Uterus (tissue), 4 donors: Measurements from ENCODE around the gene MAN2C1. TPM values are rescaled to one million over a fixed set of nuclear protein-coding genes. Genes with fewer than 3 reads are reported as not detected.
"Not testable (repeated sequence)": the region's sequence is repeated elsewhere in the genome, so short reads cannot be mapped to it uniquely, and the experiment has no call there.

Experiments
- DNase-seq, 2 donors: peaks; one replicate each; pipeline ENCODE4 v3.0.0-alpha.2; 2019 to 2020
- H3K27ac ChIP-seq, 2 donors: fragments of 200-600 bp; sonication (generic); 1 replicate in 1 of 2; 2 replicates in 1 of 2; pipeline ENCODE4 v1.5.1; 2016 to 2018
- H3K27me3 ChIP-seq, 2 donors: fragments of 200-600 bp; sonication (generic); one replicate each; pipeline ENCODE4 v1.5.1; 2018 to 2019; ENCODE audit warnings: control low read depth in 1 of 2
- H3K36me3 ChIP-seq, 2 donors: fragments of 200-600 bp; sonication (generic); one replicate each; pipeline ENCODE4 v1.5.1; 2019; ENCODE audit warnings: control low read depth in 1 of 2
- H3K4me1 ChIP-seq, 2 donors: fragments of 200-600 bp; sonication (generic); one replicate each; pipeline ENCODE4 v1.5.1; 2018 to 2019; ENCODE audit warnings: control low read depth in 1 of 2
- H3K4me3 ChIP-seq, 2 donors: fragments of 200-600 bp; sonication (generic); 1 replicate in 1 of 2; 2 replicates in 1 of 2; pipeline ENCODE4 v1.5.1; 2018 to 2019; ENCODE audit warnings: mild to moderate bottlenecking in 1 of 2
- H3K9me3 ChIP-seq, 2 donors: fragments of 200-600 bp; sonication (generic); one replicate each; pipeline ENCODE4 v1.5.1; 2019; ENCODE audit warnings: control low read depth in 1 of 2
- CTCF ChIP-seq, 4 experiments: fragments of 200-600 bp in 2 of 4; fragments of 450-650 bp in 2 of 4; sonication (generic) in 2 of 4; IDR thresholded peaks; one replicate each; pipeline ENCODE4 v1.5.1; 2016 to 2019; ENCODE audit warnings: antibody characterized with exemption in 4 of 4, mild to moderate bottlenecking in 2 of 4, moderate library complexity in 1 of 4
- POLR2A ChIP-seq, 2 donors: fragments of 450-650 bp; IDR thresholded peaks; one replicate each; pipeline ENCODE4 v1.6.1; 2016; ENCODE audit warnings: antibody characterized with exemption in 2 of 2, mild to moderate bottlenecking in 1 of 2, moderate library complexity in 1 of 2
- intact Hi-C: fragments of 100-400 bp; cut with DNase I; formaldehyde crosslinking; loops from one replicate; pipeline ENCODE4 v1.15.1; 2023; ENCODE audit warnings: low total_unique reads
- total RNA-seq, 4 donors: library from RNA; depleted of rRNA in 3 of 4; stranded (reverse); fragments of >200 nt in 3 of 4; gene quantifications; one replicate each; pipeline versions ENCODE4 v1.1.0 to v1.2.4, GENCODE V29; 2014 to 2023
- donor health status: DM: yes; HTN: yes; CAD: no.

Gene MAN2C1
- total RNA-seq, 4 donors from 2014 or later = 154 to 330 (median 180) TPM

DNA sequence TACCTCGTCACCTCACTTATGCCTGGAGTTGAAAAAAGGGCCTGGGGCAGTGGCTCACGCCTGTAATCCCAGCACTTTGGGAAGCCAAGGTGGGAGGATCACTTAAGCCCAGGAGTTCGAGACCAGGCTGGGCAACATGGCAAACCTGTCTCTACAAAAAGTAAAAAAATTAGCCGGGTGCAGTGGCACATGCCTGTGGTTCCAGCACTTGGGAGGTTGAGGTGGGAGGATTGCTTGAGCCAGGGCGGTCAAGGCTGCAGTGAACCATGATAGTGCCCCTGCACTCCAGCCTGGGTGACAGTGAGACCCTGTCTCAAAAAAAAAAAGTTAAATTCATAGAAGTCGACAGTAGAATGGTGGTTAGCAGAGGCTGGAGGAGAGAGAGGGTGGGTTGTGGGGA, 26.2 kb downstream of the MAN2C1 start:
- intact Hi-C loops = no loop called here
- Histone ChIP-seq H3K27ac (no peak overlapping the region), H3K4me3 (no peak overlapping the region), H3K27me3 (no peaks in the 10 kb centered on the region), H3K9me3 (no peaks in the 10 kb centered on the region), H3K4me1 (no peaks in the 10 kb centered on the region), H3K36me3 (no peaks in the 10 kb centered on the region)
- no peak for DNase-seq
- TF ChIP-seq POLR2A (IDR thresholded peaks at IDR 0.05) (no peak), CTCF (IDR thresholded peaks at IDR 0.05) (no peak)

GRCh38 chr15:75339531-75340240, 28.7 kb downstream of the MAN2C1 start:
- H3K9me3 ChIP-seq = no peaks in the 10 kb centered on the region
- H3K27me3 ChIP-seq = no peaks in the 10 kb centered on the region
- no peak for DNase-seq
- H3K36me3 ChIP-seq = no peaks in the 10 kb centered on the region
- intact Hi-C loops = no loop called here
- H3K4me1 ChIP-seq = no peaks in the 10 kb centered on the region
- no peak overlapping the region for H3K4me3 ChIP-seq
- no peak for TF ChIP-seq CTCF (IDR thresholded peaks at IDR 0.05)
- no peak overlapping the region for H3K27ac ChIP-seq

DNA sequence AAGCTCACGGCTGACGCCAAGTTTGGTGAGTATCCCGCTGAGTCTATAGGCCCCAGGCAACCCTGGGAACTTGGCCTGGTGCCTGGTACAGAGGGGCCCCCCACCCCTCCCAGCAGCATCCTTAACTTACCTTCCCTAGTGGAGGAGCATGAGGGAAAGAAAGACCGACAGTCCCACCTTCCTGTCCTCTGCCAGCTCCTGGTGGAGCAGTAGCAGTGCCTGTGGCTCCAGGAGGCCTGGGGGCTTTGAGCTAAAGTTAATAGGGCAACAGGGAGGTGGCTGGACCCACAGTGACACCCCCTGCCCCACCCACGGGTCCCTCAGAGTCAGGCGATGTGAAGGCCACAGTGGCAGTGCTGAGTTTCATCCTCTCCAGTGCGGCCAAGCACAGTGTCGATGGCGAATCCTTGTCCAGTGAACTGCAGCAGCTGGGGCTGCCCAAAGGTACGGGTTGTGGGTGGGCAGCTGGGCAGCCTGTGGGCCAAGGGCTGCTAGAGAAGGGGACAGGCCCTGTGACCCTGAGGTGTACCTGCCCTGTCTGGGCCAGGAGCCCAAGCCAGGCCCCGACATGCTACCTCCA, 29.7 kb downstream of the MAN2C1 start:
- no peak for TF ChIP-seq CTCF (IDR thresholded peaks at IDR 0.05)
- Histone ChIP-seq H3K27ac (no peak overlapping the region), H3K4me3 (no peak overlapping the region), H3K36me3 (no peaks in the 10 kb centered on the region), H3K9me3 (no peaks in the 10 kb centered on the region), H3K4me1 (no peaks in the 10 kb centered on the region), H3K27me3 (no peaks in the 10 kb centered on the region)
- intact Hi-C loops = no loop called here
- no peak for DNase-seq

- Histone ChIP-seq H3K27me3 (no peaks in the 10 kb centered on the region), H3K4me1 (no peaks in the 10 kb centered on the region), H3K27ac (peak within 1 kb of the TSS; percentile 54 to 75), H3K36me3 (no peaks in the 10 kb centered on the region), H3K4me3 (peak within 1 kb of the TSS; percentile 56 to 60), H3K9me3 (no peaks in the 10 kb centered on the region)
- peak; percentile 95 to 98 for DNase-seq
- intact Hi-C loops = no loop called here
- TF ChIP-seq CTCF (IDR thresholded peaks at IDR 0.05) (peak in 2 of 4 experiments; percentile 8 to 20), POLR2A (IDR thresholded peaks at IDR 0.05) (peak in 1 of 2 donors; percentile 27)
These were observed 32.6 kb downstream of the MAN2C1 start, which contains the start of gene COMMD4 for GRCh38 chr15:75335705-75336355. Gene COMMD4, plus strand, starts transcription at chr15:75336063. Its CDS starts 27 bp downstream, at chr15:75336090.

DNA sequence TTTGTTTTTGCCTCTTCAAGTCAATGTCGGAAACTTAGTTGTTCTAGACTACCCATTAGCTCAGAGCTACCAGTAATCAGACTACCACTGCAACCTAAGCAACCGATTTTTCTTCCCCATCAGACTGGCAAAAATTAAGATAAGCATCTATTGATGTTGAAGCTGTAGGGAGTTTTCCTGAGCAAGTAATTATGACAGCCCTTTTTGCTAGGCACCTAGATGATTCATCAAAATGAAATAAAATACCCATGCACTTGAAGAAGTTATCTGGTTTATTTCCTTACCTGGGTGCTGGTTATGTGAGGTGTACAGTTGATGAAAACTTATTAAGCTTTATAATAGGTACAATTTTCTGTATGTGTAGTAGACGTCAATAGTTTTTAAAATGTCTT, 33.1 kb downstream of the MAN2C1 start:
- intact Hi-C loops = no loop called here
- Histone ChIP-seq H3K27me3 (no peaks in the 10 kb centered on the region), H3K36me3 (no peaks in the 10 kb centered on the region), H3K9me3 (no peaks in the 10 kb centered on the region), H3K4me1 (no peaks in the 10 kb centered on the region), H3K4me3 (peak overlapping the region; percentile 56 to 60), H3K27ac (peak overlapping the region; percentile 54 to 75)
- TF ChIP-seq CTCF (IDR thresholded peaks at IDR 0.05) (no peak), POLR2A (IDR thresholded peaks at IDR 0.05) (no peak)
- no peak for DNase-seq

- DNase-seq, H3K9me3 ChIP-seq, H3K27me3 ChIP-seq, H3K4me3 ChIP-seq, H3K4me1 ChIP-seq, H3K27ac ChIP-seq, H3K36me3 ChIP-seq, intact Hi-C loops: not testable (repeated sequence)
These were observed 34.6 kb downstream of the MAN2C1 start for GRCh38 chr15:75333654-75334419.

DNA sequence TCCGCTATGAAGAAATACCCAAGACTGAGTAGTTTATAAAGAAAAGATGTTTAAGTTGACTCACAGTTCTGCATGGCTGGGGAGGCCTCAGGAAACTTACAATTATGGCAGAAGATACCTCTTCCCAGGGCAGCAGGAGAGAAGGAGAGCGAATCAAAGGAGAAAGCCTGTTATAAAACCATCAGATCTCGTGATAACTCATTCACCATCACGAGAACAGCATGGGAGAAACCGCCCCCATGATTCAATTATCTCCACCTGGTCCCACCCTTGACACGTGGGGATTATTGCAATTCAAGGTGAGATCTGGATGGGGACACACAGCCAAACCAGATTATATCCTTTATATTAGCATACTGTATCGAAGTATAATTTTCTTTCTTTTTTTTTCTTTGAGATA, 36.3 kb downstream of the MAN2C1 start:
- H3K4me3 ChIP-seq, H3K9me3 ChIP-seq, H3K27me3 ChIP-seq, H3K4me1 ChIP-seq, intact Hi-C loops, H3K36me3 ChIP-seq, H3K27ac ChIP-seq, DNase-seq: not testable (repeated sequence)
